ENCODE data around the gene PALM2AKAP2.

- TF ChIP-seq, protein P1, sequence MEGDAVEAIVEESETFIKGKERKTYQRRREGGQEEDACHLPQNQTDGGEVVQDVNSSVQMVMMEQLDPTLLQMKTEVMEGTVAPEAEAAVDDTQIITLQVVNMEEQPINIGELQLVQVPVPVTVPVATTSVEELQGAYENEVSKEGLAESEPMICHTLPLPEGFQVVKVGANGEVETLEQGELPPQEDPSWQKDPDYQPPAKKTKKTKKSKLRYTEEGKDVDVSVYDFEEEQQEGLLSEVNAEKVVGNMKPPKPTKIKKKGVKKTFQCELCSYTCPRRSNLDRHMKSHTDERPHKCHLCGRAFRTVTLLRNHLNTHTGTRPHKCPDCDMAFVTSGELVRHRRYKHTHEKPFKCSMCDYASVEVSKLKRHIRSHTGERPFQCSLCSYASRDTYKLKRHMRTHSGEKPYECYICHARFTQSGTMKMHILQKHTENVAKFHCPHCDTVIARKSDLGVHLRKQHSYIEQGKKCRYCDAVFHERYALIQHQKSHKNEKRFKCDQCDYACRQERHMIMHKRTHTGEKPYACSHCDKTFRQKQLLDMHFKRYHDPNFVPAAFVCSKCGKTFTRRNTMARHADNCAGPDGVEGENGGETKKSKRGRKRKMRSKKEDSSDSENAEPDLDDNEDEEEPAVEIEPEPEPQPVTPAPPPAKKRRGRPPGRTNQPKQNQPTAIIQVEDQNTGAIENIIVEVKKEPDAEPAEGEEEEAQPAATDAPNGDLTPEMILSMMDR (IDR thresholded peaks at IDR 0.05; ENCODE audit: insufficient read depth, low read length) = no peak
- TF ChIP-seq POLR2AphosphoS5 (IDR thresholded peaks at IDR 0.05; ENCODE audit: low read depth) (no peak), GABPA (IDR thresholded peaks at IDR 0.05; ENCODE audit: low read depth) (no peak)
- TF ChIP-seq, protein P2, sequence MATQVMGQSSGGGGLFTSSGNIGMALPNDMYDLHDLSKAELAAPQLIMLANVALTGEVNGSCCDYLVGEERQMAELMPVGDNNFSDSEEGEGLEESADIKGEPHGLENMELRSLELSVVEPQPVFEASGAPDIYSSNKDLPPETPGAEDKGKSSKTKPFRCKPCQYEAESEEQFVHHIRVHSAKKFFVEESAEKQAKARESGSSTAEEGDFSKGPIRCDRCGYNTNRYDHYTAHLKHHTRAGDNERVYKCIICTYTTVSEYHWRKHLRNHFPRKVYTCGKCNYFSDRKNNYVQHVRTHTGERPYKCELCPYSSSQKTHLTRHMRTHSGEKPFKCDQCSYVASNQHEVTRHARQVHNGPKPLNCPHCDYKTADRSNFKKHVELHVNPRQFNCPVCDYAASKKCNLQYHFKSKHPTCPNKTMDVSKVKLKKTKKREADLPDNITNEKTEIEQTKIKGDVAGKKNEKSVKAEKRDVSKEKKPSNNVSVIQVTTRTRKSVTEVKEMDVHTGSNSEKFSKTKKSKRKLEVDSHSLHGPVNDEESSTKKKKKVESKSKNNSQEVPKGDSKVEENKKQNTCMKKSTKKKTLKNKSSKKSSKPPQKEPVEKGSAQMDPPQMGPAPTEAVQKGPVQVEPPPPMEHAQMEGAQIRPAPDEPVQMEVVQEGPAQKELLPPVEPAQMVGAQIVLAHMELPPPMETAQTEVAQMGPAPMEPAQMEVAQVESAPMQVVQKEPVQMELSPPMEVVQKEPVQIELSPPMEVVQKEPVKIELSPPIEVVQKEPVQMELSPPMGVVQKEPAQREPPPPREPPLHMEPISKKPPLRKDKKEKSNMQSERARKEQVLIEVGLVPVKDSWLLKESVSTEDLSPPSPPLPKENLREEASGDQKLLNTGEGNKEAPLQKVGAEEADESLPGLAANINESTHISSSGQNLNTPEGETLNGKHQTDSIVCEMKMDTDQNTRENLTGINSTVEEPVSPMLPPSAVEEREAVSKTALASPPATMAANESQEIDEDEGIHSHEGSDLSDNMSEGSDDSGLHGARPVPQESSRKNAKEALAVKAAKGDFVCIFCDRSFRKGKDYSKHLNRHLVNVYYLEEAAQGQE (IDR thresholded peaks at IDR 0.05; ENCODE audit: insufficient replicate concordance, low read depth) = no peak
Observed at GRCh38 chr9:109795613-109796012, 15.6 kb downstream of the PALM2AKAP2 start.
